Adrenal gland (tissue), 5 donors: ENCODE measurements around the gene IGHMBP2.

Experiments used
- CTCF ChIP-seq, 6 experiments: fragments of 450-650 bp in 4 of 6; fragments of 200-600 bp in 2 of 6; sonication (generic) in 1 of 6; IDR thresholded peaks; 1 replicate in 5 of 6; 2 replicates in 1 of 6; pipeline versions ENCODE4 v1.5.1 to v1.8.0; 2016 to 2021; ENCODE audit warnings: antibody characterized with exemption in 6 of 6, mild to moderate bottlenecking in 2 of 6, moderate library complexity in 1 of 6
- POLR2A ChIP-seq, 2 donors: fragments of 450-650 bp; IDR thresholded peaks; one replicate each; pipeline ENCODE4 v1.6.1; 2017; ENCODE audit warnings: antibody characterized with exemption in 2 of 2, mild to moderate bottlenecking in 2 of 2, moderate library complexity in 1 of 2
- donor health status: DM: no; HTN: no; CAD: no.

DNA sequence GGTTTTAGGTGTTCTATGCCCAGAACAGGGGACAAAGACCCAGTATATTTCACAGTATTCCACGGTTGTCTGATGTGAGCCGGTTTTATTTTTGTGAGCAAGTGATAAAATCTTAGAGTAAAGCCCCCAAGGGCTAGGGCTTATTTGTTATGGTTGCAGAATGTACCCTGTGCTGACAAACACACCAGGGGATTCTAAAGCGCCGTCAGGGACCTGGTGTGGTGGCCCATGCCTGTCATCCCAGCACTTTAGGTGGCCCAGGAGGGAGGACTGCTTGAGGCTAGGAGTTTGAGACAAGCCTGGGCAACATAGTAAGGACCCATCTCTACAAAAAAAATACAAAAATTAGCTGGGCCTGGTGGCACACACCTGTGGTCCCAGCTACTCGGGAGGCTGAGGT lies 22.8 kb upstream of the IGHMBP2 start:
- TF ChIP-seq CTCF (IDR thresholded peaks at IDR 0.05) (no peak), POLR2A (IDR thresholded peaks at IDR 0.05) (no peak)
